NB4 (cell line): Measurements from ENCODE around the gene PRPF40A.

ENCODE experiments used
- DNase-seq: peaks from one replicate; pipeline ENCODE4 v3.0.0; 2010; ENCODE audit warnings: low read depth
- H3K4me3 ChIP-seq: one replicate; pipeline ENCODE4 v1.5.1; 2011; ENCODE audit warnings: mild to moderate bottlenecking, low read depth, low read length, moderate library complexity
- CTCF ChIP-seq: IDR thresholded peaks from one replicate; pipeline ENCODE4 v1.5.1; 2012; ENCODE audit warnings: low read depth, low read length
- MAX ChIP-seq: IDR thresholded peaks from 2 replicates; pipeline ENCODE4 v1.6.1; 2011; ENCODE audit warnings: low read depth, low read length
- MYC ChIP-seq: IDR thresholded peaks from 2 replicates; pipeline ENCODE4 v1.6.1; 2011; ENCODE audit warnings: low read depth, low read length
- POLR2A ChIP-seq: IDR thresholded peaks from 2 replicates; pipeline ENCODE4 v1.6.1; 2011; ENCODE audit warnings: mild to moderate bottlenecking; ENCODE audit not compliant: insufficient read length; ENCODE audit errors: extremely low read depth

PRPF40A gene

GRCh38 chr2:152706477-152707021 is 10.7 kb downstream of the PRPF40A start:
- H3K4me3 ChIP-seq = no peak overlapping the region
- DNase-seq = no peak
- TF ChIP-seq MYC = no peak
- no peak for TF ChIP-seq CTCF
- no peak for TF ChIP-seq MAX
- TF ChIP-seq POLR2A = no peak

DNA sequence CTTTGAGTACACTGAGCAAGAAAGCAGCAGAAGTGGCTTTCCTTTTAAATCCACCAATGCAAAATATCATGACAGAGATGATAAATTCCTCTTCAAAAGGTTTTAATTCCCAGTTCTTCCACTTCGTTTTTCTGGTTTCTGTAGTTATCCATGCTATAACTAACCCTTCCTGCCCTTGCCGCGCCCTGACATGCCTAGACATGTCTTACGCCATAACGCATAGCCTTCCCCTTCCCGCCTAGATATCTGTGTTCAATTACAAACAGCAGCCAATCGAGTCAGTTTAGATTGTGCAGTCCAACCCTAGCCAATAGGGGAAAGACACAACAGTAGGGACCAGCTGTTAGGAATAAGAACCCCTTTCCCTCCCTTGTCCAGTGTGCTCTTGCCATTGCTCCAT is 16.1 kb downstream of the PRPF40A start:
- no peak for DNase-seq
- TF ChIP-seq MYC (no peak), POLR2A (no peak), CTCF (no peak), MAX (no peak)
- no peak overlapping the region for H3K4me3 ChIP-seq

DNA sequence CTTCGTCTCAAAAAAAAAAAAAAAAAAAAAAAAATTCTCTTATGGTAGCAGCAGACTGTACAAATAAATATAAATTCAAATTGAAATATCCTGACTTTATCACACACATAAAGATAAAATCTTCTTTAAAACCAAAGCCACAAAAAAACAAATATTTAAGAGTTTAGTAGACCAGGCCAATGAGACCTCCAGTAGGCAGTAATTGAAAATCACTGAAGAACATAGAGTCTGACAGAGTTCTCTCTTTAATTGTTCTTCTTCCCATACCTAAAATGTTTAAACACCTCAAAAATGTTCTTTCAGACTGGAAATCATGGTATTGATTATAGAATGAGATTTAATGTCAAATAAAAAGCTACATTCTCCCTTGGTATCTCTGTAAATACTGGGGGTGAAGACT is 20.8 kb downstream of the PRPF40A start:
- no peak for DNase-seq
- TF ChIP-seq MYC = no peak
- no peak for TF ChIP-seq CTCF
- TF ChIP-seq POLR2A = no peak
- no peak for TF ChIP-seq MAX

DNA sequence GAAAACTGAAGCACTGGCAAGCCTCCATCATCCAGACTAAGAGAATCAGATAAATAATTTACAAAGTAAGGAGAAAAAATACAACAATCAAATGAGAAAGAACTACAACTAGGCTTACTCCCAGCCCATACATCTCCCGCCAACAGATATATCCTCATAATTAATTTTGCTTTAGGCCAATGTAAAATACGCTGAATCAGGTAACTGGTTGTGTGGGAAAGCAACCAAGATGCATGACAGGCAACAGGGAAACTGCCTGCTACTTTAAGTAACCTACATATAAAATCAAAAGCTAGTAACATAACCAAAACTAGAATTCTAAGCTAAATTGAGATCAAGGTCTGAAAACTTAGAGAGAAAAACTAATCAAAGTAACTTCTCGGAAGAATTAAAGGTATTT is 21.5 kb downstream of the PRPF40A start:
- TF ChIP-seq MYC (no peak), MAX (no peak), POLR2A (no peak), CTCF (no peak)
- no peak overlapping the region for H3K4me3 ChIP-seq
- DNase-seq = no peak

More for the DNA sequence above, 20.8 kb downstream of the PRPF40A start:
- H3K4me3 ChIP-seq = no peak overlapping the region

GRCh38 chr2:152694161-152694661 is 23.1 kb downstream of the PRPF40A start:
- TF ChIP-seq MAX (no peak), CTCF (no peak), MYC (no peak), POLR2A (no peak)
- H3K4me3 ChIP-seq = no peak overlapping the region
- no peak for DNase-seq

- DNase-seq = no peak
- TF ChIP-seq MYC (no peak), POLR2A (no peak), MAX (no peak), CTCF (no peak)
- H3K4me3 ChIP-seq = no peak overlapping the region
Observed at GRCh38 chr2:152693033-152693432, 24.2 kb downstream of the PRPF40A start.
